Cortex of kidney (tissue), 1 donor: Measurements from ENCODE around the gene MLIP.
"Not testable (repeated sequence)": the region's sequence is repeated elsewhere in the genome, so short reads cannot be mapped to it uniquely, and the experiment has no call there.

Source experiments
- DNase-seq: peaks from one replicate; lab custom pipeline; 2025; lab: John Stamatoyannopoulos, UW

Gene MLIP, protein sequence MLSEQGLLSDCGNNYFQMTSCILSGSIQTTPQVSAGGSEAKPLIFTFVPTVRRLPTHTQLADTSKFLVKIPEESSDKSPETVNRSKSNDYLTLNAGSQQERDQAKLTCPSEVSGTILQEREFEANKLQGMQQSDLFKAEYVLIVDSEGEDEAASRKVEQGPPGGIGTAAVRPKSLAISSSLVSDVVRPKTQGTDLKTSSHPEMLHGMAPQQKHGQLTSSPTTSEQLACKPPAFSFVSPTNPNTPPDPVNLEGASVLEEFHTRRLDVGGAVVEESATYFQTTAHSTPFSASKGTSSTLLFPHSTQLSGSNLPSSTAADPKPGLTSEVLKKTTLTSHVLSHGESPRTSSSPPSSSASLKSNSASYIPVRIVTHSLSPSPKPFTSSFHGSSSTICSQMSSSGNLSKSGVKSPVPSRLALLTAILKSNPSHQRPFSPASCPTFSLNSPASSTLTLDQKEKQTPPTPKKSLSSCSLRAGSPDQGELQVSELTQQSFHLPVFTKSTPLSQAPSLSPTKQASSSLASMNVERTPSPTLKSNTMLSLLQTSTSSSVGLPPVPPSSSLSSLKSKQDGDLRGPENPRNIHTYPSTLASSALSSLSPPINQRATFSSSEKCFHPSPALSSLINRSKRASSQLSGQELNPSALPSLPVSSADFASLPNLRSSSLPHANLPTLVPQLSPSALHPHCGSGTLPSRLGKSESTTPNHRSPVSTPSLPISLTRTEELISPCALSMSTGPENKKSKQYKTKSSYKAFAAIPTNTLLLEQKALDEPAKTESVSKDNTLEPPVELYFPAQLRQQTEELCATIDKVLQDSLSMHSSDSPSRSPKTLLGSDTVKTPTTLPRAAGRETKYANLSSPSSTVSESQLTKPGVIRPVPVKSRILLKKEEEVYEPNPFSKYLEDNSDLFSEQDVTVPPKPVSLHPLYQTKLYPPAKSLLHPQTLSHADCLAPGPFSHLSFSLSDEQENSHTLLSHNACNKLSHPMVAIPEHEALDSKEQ

DNA sequence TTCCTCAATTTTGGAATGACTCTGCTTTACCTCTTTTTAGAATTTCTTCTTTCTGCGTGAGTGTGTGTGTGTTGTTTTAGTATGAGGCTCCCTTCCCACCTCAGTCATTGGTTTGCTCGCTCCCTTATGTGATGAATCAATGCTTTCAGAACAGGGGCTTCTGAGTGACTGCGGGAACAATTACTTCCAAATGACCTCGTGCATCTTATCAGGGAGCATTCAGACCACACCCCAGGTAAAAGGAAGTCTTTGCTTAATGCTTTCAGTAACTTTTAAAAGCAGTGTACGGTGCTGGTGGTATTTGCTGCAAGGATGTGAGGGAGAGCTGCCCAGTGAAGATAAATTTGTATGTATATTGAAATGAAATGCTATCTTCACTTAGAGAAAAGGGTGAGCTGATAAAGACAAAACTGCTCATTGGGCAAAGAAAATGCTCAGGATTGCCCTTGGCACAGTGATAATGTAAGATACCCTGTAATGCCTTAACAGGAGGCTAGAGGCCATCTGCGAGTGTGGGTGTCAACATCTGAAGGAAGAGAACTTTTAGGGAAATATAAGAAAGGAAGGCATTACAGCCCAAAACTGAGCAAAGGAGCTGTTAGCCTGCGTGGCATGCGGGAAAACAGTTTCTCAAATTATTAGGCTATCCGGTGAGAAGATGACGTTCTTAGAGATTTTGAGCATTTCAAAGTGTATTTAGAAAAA lies at the start of gene MLIP:
MLIP (plus strand) TSS at position 103 of the 705 bp plus-strand sequence; CDS start at position 140, 37 bp downstream.
- no peak for DNase-seq

DNA sequence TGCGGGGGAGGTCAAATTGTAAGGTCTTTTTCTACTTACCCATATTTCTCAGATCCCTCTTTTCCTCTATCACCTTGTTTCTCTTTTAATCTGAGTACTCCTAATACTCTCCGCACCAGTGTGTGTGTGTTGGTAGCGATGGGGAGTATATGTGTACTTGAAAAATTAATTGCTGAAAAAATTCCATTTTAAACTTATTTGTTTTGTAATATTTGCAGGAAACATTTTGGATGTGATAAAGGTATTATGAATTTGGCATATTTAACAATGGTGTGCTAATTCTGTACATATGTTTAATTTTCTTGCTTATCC lies 48.1 kb upstream of the MLIP start:
- no peak for DNase-seq

DNA sequence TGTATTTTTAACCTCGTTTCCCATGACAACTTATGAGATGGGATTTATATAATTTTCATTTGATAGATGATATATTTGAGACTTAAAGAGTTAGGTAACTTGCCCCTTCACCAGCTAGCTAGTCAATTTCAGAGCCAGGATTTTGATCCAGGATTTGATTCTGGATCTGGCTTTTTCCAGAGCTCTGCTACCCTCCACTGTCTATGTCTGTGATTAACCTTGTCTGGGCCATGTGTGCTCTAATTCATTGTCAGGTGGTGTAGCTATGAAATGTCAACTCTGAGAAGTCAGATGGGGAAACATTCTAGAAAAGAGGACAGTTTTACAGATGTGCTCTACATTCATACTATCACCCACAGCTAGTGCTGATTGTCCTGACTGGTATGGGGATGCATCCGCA lies 42.5 kb upstream of the MLIP start:
- no peak for DNase-seq

DNA sequence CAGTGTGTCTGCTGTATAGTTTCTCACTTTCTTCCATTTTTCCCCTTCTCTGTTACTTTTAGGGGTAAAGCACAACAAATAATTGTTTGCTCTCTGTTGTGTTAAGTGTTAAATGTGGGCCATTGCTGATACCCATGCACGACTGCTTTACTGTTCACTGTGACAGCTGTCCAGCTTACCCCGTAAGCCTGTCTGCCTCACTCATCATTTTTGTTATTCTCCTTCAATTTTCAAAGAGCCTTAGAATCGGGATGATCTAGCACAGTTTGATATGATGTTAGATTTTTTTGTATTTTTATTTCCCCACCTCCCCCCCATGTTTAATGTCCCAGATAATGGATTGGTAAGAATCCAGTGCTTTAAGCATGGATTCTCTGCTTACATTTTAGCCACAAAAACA lies 41.2 kb upstream of the MLIP start:
- no peak for DNase-seq

DNA sequence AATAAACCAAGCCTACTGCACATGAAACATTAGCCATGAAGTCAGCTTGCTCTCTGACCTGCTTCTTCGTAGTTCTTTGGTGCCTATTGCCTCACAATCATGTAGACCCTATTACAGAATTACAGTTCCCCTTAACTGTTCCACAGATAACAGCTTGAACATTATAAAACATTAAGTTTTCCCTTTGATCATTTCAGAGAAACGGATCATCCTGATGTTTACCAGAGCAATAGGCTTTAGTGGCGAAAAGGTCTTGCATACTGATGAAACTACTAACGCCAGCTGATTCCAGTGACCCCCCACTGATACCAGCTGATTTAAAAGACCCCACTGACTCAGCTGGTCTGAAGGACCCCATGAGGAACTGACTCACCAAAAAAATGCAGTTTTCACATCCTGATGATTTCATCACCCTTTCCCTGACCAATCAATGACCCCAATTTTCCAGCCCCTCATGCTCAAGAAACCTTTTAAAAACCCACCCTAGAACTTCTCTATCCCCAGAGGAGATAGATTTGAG lies 39.4 kb upstream of the MLIP start:
- no peak for DNase-seq

DNA sequence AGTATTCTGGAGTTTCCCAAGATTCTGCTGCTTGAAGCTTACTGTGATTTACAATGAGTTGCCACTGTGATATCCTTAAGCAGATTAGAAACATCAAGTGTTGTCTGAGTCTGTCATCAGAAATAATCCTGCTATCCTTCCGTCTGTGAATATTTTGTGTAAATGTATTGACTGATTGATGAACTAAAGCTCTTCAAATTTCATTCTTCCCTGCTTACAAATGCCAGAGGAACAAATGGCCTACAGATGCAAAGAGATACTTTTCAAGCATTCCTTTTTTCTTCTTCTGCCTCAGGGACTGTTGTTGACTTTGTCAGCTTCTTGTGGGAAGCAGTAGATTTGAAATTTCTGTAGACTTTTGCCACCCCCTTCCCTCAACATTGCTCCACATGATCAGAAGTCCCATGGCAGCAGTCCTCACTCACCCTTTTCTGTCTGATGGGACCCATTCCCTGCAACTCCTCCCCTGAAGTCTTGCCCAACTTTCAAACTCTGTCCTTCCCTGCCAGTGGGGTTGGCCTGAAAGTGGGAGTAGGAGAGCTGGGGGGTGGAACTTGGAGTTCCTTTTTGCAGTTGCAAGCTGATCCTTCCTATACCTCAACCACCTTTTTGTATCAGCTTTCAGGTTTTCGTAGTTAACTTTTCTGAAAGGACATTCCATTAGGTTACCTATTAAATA lies 38.5 kb upstream of the MLIP start:
- DNase-seq, result no peak

DNA sequence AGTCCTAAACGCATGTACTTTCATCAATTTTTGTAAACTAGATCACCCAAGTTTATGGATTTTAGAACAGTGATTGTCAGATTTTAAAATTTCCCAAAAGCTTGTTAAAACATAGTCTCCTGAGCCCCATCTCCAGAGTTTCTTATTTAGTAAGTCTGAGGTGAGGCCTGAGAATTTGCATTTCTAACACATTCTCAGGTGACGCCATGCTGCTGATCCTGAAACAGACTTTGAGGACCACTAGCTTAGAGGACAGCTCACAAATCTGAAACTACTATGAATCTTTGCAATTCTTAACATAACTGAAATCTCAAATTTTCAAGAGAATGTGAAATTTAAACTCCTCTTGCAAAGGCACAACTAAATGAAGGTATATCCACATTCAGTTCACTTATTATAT lies 37.8 kb upstream of the MLIP start:
- DNase-seq, result no peak

DNA sequence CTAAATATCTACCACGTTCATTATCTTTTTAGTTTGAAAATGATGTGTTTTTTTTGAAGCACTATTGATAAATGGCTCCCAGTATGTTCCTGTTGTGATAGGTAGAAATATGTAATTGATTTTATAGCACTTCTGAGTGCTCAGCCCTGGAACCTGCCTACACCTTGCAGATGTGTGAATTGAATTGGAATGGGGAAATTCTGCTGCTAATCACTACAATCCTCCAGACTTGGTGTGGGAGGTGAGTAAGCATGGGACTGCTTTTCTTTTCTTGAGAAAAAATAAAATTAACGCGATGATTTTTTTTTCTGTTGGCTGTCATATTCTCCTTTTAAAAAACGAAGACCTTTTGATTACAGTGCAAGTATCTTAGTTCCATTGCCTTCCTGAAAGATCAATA lies 37.1 kb upstream of the MLIP start:
- no peak for DNase-seq

DNA sequence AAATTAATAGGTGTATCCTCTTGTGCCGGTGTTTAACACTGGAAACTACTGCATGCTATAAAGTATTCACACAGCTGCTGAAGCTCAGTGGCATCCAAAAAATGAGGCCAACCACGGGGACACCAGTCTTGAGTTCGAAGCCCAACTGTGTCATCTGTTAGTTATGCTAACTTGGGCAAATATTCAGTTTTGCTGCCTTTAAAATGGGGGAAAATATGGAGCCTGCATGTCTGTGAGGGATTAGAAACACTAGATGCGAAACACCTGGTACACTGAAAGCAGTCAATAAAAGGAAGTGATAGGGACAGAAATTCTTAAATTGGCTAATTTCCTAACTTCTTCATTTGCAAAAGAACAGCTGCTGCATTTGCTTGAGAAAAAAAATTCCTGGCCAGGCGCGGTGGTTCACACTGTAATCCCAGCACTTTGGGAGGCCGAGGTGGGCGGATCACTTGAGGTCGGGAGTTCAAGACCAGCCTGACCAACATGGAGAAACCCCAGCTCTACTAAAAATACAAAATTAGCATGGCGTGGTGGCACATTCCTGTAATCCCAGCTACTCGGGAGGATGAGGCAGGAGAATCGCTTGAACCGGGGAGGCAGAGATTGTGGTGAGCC lies 36.6 kb upstream of the MLIP start:
- DNase-seq, result no peak

DNA sequence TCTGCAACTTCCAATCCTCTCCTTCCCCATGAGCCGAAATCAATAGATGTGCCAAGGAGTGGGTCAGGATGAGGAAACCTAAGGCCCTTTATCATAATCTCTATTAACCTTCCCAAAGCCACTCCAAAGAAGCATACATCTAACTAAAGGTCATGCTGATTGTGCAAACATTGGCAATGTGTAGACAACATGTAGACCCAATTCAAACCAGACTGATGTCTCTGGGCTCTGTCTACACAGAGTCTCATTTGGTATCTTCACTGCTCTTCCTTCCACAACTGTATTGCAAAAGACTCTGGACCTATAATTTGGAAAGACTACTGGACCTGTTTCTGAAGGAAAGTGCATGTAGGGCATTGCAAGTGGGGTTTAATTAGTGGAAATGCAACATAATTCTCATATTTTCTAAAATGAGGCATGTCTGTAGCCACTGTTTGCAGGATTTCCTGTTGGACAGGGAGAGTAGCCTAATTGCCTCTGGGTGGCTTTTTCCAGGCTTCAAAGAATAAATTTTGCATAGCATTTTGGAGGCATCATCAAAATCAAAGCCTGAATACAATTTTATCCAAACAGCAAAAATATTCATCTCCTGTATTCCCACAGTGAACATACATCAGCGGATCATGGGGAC lies 35.0 kb upstream of the MLIP start:
- no peak for DNase-seq

DNA sequence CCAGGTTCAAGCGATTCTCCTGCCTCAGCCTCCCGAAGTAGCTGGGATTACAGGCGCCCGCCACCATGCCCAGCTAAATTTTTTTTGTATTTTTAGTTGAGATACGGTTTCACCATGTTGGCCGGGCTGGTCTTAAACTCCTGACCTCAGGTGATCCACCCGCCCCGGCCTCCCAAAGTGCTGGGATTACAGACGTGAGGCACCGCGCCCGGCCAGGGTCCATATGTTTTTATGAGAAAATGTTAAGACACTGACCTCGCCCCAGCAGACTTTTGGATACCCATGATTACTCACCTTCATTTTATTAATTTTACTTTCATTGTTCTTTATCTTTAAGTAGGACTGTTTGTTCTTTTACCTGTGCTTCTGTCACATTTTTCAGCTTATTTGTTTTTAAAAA lies 29.7 kb upstream of the MLIP start:
- not testable (repeated sequence) for DNase-seq

DNA sequence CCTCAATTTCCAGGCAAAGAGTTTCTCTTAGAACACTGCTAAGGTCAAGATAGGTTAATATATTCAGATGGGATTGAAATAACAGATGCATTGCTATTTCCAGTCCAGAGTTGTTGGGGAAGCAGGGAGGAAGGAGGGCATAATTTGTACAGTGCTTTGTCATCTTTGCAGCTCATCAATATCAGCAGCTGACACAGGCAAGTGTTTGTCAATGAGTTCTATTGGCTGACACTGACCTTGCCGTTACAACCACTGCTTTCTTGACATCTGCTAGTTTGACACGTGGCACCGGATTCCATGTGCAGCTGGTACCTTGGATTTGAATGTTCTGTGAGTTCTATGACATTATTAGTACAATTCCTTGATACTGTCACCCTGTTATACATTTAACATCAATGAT lies 28.0 kb upstream of the MLIP start:
- DNase-seq, result no peak

DNA sequence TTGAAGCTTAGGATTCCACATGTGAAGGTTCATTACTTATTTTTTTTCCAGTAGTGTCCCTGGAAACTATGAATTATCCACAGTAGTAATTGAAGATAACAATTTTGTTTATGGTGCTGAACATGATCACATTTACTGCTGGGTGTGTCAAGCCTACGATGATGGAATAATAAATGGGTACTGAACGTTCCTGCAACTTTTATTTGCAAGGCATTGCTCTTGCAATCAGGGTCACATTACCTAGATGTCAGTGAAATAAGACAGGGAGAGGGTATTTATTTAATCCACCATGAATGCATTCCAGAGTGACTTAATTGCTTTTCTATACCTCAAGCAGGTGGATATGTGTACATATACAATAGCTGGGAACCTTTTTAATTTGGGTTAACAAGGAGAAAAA lies 27.0 kb upstream of the MLIP start:
- DNase-seq, result no peak

DNA sequence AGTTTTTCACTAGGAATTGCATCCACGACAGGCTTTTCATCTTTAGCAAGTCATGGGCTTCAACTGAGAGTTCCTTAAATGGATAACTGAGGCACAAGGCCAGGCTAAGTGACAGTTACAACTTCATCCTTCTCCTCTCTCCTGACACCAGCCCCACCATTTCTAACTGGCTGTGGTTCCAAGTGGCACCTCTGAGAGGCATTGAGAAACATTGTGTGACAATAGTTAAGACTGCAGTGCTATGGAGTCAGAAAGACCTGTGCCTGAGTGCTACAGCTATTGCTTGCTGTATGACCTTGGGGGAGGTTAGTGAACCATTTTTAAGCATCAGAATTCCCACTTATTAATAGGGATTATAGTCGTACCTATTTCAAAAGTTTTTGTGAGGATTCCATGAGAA lies 26.2 kb upstream of the MLIP start:
- DNase-seq, result no peak

DNA sequence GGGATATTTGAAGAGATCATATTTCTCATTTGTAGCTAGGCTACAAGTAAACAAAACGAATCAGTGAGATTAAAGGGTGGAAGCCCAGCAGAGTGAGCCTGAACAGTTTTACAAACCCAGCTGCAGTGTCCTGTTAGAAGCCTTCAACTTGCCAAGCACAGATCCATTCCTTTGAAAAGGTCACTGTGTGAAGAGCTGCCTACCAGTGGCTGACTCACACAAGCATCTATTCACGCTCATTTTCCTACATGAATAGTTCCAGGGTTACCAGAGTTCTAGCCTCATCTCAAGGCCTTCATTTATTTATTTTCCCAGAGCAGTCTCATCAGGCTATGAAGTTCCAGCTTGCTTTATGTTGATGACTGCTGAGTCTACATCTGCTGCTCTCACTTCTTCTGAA lies 25.7 kb upstream of the MLIP start:
- no peak for DNase-seq

DNA sequence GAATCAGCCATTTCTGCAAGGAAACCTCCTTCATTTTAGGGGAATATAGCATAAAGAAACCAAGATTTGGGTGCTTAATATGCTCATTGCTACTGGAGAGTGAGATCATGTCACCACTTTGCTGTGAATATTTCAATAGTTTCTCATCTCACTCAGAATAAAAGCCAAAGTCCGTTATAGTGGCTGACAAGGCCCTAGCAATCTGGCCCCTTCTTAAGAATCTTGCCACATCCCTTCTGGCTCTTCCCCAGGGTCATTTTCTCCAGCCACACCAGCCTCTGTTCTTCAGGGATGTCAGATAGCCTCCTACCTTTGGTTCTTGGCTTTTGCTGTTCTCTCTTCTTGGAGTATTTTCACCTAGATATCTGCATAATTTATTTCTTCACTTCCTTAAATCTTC lies 24.8 kb upstream of the MLIP start:
- no peak for DNase-seq

DNA sequence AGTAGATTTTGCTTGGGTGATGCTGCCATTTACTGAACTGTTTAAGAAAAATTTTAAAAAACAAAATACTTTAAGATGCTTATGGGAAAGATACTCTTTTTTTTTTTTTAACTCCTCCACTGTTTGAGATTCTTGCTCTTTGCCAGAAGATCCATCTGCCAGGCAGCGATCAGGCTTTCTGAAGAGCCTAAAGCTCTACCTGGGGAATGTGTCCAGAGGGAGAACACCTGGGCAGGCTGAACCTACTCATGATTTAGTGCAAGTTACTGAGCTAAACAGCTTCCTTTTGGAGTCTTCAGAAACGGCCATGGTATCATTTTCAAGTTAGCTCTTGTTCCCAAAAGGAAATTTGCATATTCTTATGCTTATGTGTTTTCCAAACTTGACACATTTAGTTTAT lies 23.5 kb upstream of the MLIP start:
- DNase-seq, result no peak

DNA sequence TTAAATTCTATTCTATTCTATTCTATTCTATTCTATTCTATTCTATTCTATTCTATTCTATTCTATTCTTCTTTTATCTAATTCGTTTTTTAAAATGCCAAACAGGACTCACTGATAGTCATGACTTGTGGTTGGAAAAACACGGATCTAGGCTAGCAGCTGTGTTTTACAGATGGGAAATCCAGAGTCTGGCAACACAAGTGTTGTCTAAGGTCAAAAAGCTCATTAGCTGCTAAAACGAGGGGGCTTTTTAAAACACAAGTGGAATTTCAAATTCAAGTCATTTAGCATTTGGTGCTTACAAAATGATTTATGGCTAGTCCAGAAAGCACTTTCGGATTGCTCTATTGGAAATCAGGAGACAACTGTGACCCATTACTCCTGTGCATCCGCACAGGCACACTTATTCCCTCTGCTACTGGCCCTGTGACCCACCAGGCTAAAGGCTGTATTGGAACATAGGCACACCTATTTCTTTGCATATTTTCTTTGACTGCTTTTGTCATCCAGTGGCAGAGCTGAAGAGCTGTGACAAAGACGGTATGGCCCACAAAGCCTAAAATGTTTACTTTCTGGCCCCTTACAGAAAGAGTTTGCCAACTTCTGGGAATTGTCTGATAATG lies 17.8 kb upstream of the MLIP start:
- no peak for DNase-seq

DNA sequence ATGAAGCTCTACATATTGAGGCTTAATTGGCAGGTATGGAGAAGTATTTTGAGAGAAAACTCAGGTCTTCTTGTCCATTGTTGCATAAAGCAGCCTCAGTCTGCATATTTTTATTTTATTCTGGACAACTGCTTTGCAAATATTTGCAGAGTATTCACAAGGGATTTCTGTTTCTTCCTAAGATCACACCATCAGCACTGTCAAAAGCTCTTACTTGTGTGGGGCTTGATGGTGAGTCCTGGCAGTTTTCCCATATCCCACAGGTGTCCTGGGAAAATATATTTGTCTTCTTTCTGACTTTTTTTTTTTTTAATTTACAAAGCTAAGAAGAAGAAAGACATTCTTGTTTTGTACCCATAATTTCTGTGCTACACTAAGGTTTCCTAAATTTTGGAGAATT lies 16.9 kb upstream of the MLIP start:
- DNase-seq, result no peak

DNA sequence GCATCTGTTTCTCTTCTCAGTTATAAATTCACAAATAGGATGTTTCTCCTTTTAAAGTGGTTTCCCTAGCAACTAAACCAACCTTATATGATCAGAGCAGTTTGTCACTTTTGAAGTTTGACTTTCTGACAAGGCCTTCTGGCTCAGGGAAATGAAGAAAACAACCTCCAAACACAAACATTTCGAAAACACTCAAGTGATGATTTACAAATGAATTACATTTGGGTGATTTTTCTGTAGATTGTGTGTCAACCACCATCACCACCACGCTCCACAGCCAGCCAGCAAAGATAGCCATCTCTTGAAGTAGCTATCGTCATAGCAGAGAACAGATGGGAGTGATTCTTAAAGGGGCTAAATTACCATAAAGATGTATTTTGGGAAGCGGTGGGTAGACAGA lies 16.5 kb upstream of the MLIP start:
- DNase-seq, result no peak
